NCI-H748 (cell line): ENCODE measurements around the gene NEK11.

Experiments
- DNase-seq: peaks from one replicate; lab custom pipeline; 2025; ENCODE audit not compliant: unreplicated experiment; lab: John Stamatoyannopoulos, UW

NEK11 gene, protein sequence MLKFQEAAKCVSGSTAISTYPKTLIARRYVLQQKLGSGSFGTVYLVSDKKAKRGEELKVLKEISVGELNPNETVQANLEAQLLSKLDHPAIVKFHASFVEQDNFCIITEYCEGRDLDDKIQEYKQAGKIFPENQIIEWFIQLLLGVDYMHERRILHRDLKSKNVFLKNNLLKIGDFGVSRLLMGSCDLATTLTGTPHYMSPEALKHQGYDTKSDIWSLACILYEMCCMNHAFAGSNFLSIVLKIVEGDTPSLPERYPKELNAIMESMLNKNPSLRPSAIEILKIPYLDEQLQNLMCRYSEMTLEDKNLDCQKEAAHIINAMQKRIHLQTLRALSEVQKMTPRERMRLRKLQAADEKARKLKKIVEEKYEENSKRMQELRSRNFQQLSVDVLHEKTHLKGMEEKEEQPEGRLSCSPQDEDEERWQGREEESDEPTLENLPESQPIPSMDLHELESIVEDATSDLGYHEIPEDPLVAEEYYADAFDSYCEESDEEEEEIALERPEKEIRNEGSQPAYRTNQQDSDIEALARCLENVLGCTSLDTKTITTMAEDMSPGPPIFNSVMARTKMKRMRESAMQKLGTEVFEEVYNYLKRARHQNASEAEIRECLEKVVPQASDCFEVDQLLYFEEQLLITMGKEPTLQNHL

DNA sequence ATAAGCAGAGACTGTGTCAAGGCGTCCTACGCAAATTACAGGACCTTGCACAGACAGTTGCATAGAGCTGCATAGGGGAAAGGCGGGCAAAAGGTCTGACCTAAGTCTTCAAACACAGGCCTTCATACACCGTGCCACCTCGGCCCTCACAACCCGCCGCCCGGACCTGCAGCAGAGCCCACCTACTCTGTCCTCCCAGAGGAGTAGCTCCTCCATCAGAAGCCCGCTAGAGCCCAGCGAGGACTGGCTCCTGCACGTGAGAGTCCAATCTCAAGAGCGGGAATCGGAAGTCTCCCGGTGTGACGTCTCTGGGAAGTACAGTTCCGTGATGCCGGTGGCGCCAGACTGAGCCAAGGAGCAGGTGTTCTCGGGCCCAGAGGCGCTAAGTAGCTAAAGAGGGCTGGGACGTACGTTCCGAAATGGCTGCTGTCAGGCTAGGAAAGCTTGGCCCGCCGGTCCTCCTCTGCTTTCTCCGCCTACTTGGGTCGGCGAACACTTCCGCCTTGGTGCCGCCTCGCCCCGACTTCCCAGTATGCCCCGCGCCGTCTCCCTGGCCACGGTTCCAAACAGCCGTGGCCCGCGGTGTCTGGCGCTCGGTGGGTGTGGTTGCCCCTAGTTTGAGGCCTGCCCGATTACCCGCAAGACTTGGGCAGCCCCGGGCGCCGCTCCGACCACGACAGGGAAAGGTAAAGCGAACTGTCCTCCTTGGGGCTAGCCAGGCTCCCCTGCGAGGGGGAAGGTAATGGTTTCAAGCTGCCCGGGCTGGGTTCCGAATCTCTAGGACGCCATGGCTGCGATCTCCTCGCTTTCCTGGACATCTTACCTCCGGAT is at the start of gene NEK11, which contains the start of gene ASTE1:
Gene NEK11 (plus strand): TSS at position 557 of the 831 bp plus-strand sequence. CDS start 2,832 bp downstream, outside the sequence.
Gene ASTE1 (minus strand): TSS at position 505 of the 831 bp plus-strand sequence. CDS start 1,519 bp downstream, outside the sequence.
- DNase-seq = peak; percentile 87

DNA sequence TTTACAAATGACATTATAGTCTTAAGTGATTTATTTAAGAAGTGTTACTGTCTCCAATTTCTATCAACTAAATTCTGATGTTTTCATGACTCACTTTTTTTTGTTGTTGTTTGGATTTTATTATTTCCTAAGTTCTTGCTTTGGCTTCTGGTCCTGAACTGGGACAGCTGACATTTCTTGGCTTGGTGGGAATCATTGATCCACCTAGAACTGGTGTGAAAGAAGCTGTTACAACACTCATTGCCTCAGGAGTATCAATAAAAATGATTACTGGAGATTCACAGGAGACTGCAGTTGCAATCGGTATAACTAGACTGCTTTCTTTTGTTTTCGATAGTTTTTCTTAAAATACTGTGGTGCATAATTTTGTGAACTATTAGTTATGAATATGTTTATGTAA is 47.6 kb upstream of the NEK11 start:
- DNase-seq = no peak

DNA sequence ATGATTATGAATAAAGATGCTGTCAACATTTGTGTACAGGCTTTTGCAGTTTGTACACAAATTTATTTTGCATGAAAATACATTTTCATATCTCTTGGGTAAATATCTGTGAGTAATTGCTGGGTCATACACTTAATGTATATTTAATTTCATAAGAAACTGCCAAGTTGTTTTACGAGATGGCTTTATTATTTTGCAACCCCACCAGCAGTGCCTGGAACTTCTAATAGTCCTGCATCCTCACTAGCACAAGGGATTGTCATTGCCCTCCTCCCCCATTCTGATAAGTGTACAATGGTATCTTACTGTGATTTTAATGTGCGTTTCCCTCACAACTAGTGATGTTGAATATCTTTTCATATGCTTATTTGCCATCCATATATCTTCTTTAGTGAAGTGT is 45.2 kb upstream of the NEK11 start:
- DNase-seq = no peak

DNA sequence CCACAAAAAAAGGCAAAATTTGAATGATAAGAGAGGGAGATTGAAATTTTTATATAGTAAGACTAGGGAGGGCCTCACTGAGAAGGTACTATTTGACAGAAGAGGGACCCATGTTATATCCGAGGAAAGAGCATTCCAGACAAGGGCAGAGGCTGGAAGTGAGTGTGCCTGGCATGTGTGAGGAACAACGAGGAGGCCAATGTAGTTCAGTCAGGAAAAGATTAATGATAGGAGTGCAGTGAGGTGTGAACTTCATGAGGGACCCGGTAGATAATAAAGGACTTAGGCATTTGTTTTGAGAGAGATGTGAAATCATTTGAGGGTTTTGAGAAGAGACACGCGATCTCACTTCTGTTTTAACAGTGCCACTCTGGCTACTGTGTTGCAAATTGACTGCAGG is 36.4 kb upstream of the NEK11 start:
- no peak for DNase-seq

DNA sequence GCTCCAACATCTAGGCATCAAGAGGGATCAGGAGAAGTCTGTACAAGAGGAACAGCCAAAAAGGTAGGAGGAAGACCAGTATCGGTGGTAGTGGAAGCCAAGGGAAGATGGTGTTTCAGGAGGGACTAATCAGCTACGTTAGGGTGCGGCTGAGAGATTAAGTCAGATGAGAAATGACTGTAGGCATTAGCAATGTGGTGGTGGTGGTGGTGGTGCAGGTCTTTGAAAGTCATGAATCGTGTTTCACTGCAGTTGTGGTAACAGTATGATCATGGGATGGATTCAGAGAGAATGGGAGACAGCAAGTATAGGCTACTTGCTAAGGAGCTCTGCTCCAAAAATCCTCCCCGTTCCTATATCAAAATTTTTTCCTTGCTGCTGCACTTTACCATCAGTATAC is 35.6 kb upstream of the NEK11 start:
- DNase-seq = no peak

DNA sequence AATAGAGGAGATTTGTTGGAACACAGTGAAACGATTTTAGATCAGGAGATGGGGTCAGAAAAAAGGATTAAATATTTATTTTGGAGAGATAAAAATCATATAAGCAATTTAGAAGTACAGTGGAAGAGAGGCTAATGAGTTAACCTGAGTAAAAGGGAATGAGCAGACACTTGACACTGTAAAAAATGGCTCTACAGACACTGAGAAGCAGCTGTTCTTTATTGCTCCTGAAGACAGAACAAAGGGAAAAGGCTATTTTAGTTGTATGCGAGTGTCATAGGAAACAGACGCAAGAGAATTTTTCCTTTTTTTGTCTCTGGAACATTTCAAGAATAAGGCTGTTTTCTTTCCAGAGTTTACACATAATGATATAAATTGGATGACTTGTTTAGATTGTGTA is 34.3 kb upstream of the NEK11 start:
- no peak for DNase-seq

DNA sequence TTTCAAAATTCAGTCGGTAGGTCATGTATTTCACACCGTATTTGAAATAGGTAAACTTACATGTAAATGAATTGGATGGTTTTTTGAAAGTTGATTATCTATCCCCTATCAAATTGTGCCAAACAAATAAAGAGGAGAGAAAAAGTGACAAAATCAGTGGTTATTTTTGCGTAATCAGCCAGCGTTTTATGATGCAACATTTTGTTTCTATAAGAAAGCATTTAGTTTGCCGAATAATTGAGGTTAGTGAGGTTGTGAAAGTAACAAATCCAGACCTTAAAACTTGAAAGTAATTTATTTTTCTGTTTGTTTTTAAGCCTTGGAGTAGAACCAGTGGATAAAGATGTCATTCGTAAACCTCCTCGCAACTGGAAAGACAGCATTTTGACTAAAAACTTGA is 29.4 kb upstream of the NEK11 start:
- DNase-seq = no peak

DNA sequence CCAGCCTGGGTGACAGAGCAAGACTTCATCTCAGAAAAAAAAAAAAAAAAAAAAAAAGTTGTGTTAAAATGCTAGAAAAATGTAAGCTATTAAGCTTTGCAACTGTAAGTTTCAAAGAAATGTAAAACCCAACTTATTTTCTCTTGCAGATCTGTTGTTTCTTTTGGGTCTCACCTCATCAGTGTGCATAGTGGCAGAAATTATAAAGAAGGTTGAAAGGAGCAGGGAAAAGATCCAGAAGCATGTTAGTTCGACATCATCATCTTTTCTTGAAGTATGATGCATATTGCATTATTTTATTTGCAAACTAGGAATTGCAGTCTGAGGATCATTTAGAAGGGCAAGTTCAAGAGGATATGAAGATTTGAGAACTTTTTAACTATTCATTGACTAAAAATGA is 25.6 kb upstream of the NEK11 start:
- DNase-seq = no peak

DNA sequence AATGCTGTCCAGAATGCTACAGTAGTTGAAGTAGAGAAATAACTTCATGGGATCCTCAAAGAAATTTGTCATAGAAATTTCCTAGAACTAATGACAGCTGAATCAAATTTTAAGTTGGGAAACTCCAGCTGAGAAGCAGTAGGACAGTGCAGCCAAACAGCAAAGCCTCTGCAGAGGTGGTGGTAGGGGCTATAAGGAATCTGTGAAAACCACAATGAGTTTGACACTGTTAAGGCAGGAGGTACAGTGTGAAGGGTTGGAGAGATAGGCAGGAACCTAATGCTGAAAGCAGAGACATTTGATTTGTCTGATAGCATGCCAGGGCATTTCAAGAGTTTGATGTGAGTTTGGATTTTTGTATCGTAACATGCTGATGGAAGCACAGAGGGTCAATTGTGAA is 22.1 kb upstream of the NEK11 start:
- DNase-seq = no peak

DNA sequence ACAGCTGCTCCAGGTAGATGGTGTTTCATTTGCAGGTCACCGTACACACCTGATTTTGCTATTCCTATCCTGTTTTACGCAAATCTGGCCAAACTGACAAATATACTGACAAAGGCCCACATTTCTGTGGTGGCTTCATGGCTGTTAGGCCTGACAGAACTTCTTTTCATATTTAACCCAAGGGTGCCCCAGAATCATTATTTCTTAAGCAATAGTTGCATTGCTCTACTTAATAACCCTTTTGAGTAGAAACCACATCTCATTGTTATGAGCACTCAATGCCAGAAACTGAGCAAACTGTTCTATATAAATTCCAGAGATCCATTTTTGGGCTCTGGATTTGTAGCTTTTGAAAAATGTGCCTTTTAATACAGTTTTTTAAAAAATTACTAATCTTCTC is 19.4 kb upstream of the NEK11 start:
- DNase-seq = no peak

DNA sequence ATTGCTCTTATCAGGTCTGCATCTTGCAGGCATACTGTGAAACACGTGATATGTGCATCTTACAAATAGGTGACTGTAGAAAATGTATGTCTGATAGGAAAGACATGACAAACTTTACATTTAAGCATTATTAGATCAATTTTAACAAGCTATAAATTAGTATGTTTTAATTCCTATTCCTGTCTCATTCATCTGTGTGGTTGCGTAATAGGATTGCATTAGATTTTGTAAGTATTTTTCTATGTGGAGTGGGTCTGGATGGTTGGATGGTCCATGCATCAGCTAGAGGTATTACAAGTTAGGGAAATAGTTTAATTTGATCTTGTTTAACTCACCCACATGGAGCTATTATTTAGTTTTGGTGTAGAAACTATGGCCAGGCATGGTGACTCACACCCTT is 18.9 kb upstream of the NEK11 start:
- no peak for DNase-seq

DNA sequence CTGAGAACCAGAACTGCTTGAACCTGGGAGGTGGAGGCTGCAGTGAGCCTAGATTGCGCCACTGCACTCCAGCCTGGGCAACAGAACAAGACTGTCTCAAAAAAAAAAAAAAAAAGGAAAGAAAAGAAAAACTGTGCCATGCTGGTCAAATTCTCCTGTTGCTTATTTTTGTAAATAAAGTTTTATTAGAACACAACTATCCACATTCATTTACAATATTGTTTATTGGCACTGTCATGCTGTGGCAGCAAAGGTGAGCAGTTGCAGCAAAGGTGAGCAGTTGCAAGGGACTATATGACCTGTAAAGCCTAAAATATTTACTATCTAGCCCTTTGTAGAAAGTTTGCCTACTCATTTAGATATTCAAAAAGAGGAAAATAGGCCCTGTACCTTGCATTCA is 18.4 kb upstream of the NEK11 start:
- DNase-seq = no peak

DNA sequence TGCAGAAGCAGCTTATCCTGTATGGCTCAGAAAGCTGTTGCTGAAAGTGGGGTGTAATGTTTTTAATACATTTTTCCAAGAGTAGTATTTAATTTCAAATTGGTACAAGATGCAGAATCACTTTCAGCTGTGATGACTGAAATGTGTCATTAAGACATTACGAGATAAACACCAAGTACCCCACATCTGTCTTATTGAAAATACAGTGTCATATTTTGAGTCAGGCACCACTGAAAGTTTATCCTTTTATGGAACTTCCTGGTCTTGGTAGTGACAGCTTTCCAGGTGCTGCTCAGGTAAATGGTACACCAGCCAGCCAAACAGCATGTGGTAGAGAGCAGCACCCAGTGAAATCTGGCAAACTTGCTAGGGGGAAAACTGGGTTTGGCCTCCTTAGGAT is 17.0 kb upstream of the NEK11 start:
- DNase-seq = no peak

DNA sequence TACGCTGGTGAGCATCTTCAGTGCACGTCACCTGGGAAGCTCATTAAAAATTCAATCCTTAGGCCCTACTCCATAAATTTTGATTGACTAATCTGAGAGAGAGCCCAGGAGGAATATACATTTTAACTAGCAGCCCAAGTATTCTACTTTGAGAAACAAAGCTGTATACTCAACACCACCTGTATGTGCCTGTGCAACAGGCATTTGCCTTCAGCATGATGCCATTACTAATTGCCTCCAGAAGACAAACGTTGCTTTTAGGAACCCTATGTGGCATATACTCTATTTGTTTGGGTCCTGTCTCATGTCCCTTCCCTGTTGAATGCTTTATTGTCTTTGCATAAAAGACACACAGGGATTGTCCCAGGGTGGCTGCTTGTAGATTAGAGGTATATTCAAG is 7.7 kb upstream of the NEK11 start:
- no peak for DNase-seq

DNA sequence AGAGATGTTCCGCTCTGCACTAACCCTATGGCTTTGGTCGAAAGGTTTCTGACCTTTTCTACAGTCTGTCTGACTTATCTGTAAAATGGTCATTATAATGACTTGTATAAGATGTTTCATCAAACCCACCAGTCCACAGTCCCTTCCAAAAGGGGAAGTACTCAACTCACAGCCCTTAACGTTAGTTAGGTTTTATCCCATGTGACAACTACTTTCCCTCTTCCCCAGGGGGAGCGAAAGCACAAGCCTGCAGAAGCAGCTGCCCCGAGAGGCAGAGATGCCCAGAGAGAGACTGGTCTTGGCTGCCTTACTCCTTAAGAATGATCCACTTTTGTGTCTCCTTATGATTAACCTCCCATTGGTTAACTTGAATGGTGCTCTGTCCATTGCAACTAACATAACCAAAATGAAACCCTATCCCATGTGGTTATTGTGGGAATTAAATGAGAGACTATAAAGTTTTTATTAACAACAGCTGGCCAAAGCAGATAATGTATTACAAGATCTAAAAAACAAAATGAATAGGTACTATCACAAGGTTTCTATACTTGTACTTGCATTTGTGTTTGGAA is 6.5 kb upstream of the NEK11 start:
- no peak for DNase-seq

DNA sequence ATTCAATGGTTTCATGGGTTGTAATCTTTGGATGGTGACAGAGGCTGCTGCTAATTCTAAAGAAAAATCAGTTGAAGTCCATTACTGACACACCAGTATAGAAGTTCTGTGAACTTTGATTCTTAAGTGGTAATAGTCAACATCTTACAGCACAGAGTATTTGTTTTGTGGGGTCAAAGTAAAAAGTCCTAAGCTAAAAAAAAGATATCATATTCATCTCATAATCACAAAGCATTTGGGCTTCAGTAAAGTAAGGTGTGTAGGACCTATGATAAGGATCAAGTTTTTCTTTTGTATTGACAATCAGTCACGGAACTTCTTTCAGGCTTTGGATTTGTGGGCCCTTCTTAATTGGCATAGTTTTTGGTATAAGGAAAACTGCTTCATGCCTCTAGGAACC is 1.1 kb upstream of the NEK11 start:
- no peak for DNase-seq

DNA sequence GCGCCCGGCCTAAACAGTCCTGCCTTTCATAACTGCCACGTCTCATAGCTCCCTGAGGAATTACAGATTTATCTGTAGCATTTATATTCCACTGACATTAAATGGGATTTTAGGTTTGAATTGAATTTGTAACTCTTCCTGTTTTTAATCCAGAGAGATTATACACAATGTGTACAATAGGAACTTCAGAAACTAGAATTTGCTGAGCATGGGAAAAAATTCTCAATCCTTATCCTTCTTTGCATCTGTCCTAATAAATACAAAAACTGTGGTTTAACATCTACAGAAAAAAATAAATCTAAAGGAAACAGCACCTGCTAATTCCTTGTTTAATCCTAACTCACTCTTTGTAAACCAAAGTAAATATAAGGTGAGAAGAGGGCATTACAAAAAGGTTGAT is 2.2 kb downstream of the NEK11 start:
- no peak for DNase-seq

DNA sequence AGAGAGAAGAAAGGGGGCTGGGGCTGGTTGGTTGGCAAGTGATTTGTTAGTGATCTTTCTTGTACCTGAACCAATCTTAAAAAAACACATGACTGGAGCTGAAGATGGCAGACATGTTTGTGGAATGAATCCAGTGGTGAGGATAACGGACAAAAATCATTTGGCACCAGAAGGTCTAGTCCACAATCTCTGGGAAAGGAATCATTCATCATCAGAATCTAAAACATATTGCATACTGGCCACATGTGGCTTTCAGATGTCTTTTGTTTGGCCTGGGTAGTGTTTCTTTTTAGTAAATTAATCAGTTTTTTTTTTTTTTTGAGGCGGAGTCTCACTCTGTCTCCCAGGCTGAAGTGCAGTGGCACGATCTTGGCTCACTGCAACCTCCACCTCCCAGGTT is 5.0 kb downstream of the NEK11 start:
- no peak for DNase-seq

DNA sequence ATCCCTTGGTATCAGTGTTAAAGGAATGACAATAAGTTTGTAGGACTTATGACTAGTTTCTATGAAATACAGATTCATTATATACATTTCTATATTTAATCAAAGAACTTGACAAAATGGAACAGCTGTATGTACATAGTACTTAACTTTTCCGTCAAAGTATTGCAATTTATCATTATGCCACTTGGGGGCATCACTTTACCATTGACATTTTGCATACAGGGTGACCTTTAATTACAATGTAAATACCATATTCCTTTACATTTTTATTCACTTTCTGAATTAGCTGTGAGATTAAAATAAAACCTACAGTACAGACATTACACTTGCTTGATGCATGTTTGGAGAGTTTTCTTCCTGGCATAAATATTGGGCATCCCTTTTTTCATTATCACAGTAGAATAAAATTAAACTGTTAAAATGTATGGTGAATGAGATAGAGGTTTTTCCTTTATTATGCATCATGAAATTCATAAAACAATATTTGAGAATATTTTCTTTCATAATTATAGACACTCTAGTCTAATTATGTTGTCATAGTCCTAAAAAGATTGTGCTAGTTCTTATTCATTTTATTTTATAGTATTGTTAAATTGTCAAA is 6.9 kb downstream of the NEK11 start:
- DNase-seq = peak; percentile 49

DNA sequence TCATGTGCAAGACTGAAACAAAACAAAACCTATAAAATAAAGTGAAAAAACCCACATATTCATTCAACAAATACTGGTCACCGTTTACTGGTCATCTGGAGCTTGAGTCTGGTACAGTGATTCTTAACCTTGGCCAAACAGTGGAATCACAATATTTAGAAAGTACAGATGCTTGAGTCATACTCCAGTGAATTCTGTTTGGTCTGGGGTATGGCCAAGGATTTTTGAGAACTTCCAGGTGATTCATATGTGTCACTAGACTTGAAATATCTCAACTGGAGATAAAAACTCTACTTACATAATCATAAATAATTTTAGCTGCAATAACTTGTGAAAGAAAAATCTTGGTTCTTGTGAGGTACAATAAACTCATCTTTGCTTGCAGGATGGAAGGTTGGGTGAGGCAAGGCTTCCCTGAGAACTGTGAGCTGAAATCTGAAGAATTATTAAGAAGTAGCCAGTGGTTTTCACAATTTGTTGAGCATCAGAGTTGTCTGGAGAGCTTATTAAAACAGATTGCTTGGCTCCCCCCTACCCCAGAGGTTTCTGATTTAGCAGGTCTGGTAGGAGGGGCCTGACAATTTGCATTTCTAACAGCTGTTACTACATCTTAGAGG is 9.6 kb downstream of the NEK11 start:
- DNase-seq = no peak

DNA sequence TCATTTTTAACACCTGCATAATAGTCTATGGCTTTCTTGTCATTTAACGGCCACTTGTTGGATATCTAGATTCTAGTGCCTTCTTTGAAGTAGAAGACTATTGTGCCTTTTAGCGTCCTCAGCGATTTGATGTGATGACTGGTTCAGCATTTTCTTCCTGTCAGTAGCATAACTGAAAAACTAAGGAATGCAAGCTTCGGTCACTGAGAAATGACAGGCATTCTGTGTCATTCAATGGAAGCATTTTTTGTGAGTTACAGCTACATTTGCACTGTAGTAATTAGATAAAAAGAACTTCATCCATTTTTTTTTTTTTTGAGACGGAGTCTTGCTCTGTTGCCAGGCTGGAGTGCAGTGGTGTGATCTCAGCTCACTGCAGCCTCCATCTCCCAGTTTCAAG is 10.3 kb downstream of the NEK11 start:
- no peak for DNase-seq
